ENCODE data around the gene TBC1D9. TPM values are rescaled to one million over a fixed set of nuclear protein-coding genes. Genes with fewer than 3 reads are reported as not detected.

The TBC1D9 gene
- total RNA-seq, 5 donors from 2014 or later (not counting 1 experiment from before 2014, with no cell fraction given), result 0.56 to 4.2 (median 1.2) TPM

DNA sequence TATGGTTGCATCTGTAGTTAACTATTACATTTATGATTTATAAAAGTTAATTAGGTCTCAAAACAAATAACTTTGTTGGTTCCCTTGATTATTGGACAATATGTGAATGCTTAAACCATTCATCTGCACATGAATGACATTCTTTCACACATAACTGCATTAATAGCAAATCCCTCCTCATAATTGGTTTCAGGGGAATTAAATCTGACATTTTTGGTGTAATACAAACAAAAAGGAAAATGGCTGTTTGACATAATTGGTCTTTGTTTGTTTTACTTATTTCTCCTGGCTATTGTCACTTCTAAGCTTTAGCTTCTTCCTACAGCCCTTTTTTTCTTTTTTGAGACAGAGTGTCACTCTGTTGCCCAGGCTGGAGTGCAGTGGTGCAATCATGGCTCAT, 71.9 kb downstream of the TBC1D9 start:
- peaks cover 11 to 17% of the 10 kb centered on the region in 2 donors for H3K27me3 Mint-ChIP-seq
- CTCF ChIA-PET, result no interaction called here
- H3K36me3 ChIP-seq (ENCODE audit: control insufficient read depth in 2 of 2, extremely low read depth in 1 of 2, insufficient read depth in 1 of 2, low read length in 1 of 2), result no peaks in the 10 kb centered on the region

GRCh38 chr4:140681201-140681600, 75.0 kb downstream of the TBC1D9 start:
- no peak for ATAC-seq (replicated peaks in 1 of 4)
- no peak for DNase-seq
- no peaks in the 10 kb centered on the region for H3K4me1 ChIP-seq (ENCODE audit: control insufficient read depth in 1 of 2, extremely low read depth in 1 of 2, insufficient read depth in 2 of 2, low read length in 2 of 2)
- H3K9me3 ChIP-seq, result no peaks in the 10 kb centered on the region
- H3K9me3 Mint-ChIP-seq, result peaks cover 0 to 5% (median 0%) of the 10 kb centered on the region in 3 donors
- H3K36me3 Mint-ChIP-seq, result no peaks in the 10 kb centered on the region
- no peak overlapping the region for H3K27ac ChIP-seq (ENCODE audit: low read length)
- no peak overlapping the region for H3K4me3 ChIP-seq (ENCODE audit: control insufficient read depth in 1 of 2, extremely low read depth in 1 of 2, low read length in 1 of 2)
- H3K27ac Mint-ChIP-seq, result no peak overlapping the region
- CTCF ChIA-PET, result no interaction called here
- H3K4me1 Mint-ChIP-seq, result no peaks in the 10 kb centered on the region
- POLR2A ChIA-PET, result no interaction called here
- H3K4me3 Mint-ChIP-seq, result no peak overlapping the region
- peaks cover 14 to 17% of the 10 kb centered on the region in 2 donors for H3K27me3 Mint-ChIP-seq
- H3K36me3 ChIP-seq (ENCODE audit: control insufficient read depth in 2 of 2, extremely low read depth in 1 of 2, insufficient read depth in 1 of 2, low read length in 1 of 2), result no peaks in the 10 kb centered on the region
- WGBS (ENCODE audit: insufficient coverage), result 100% methylated on average over 1 of the region's 3 CpGs
- peaks cover 0 to 3% of the 10 kb centered on the region in 2 experiments for H3K27me3 ChIP-seq (replicated peaks in 1 of 2; ENCODE audit: control insufficient read depth in 2 of 2, extremely low read depth in 1 of 2, insufficient read depth in 2 of 2, low read length in 1 of 2)

More for the DNA sequence above, 71.9 kb downstream of the TBC1D9 start:
- Mint-ChIP-seq H3K4me3 (no peak overlapping the region), H3K27ac (no peak overlapping the region), H3K9me3 (peaks cover 0 to 5% (median 0%) of the 10 kb centered on the region in 3 donors), H3K4me1 (no peaks in the 10 kb centered on the region), H3K36me3 (no peaks in the 10 kb centered on the region)
- H3K27me3 ChIP-seq (replicated peaks in 1 of 2; ENCODE audit: control insufficient read depth in 2 of 2, extremely low read depth in 1 of 2, insufficient read depth in 2 of 2, low read length in 1 of 2), result peaks cover 0 to 3% of the 10 kb centered on the region in 2 experiments
- ATAC-seq (replicated peaks in 1 of 4), result no peak
- DNase-seq, result no peak
- POLR2A ChIA-PET, result no interaction called here
- H3K4me1 ChIP-seq (ENCODE audit: control insufficient read depth in 1 of 2, extremely low read depth in 1 of 2, insufficient read depth in 2 of 2, low read length in 2 of 2), result no peaks in the 10 kb centered on the region
- H3K27ac ChIP-seq (ENCODE audit: low read length), result no peak overlapping the region
- H3K9me3 ChIP-seq, result no peaks in the 10 kb centered on the region
- no peak overlapping the region for H3K4me3 ChIP-seq (ENCODE audit: control insufficient read depth in 1 of 2, extremely low read depth in 1 of 2, low read length in 1 of 2)

GRCh38 chr4:140680686-140681085, 75.5 kb downstream of the TBC1D9 start:
- Histone ChIP-seq H3K36me3 (ENCODE audit: control insufficient read depth in 2 of 2, extremely low read depth in 1 of 2, insufficient read depth in 1 of 2, low read length in 1 of 2) (no peaks in the 10 kb centered on the region), H3K27ac (ENCODE audit: low read length) (no peak overlapping the region), H3K4me1 (ENCODE audit: control insufficient read depth in 1 of 2, extremely low read depth in 1 of 2, insufficient read depth in 2 of 2, low read length in 2 of 2) (peaks cover 0 to 4% of the 10 kb centered on the region in 2 experiments), H3K4me3 (ENCODE audit: control insufficient read depth in 1 of 2, extremely low read depth in 1 of 2, low read length in 1 of 2) (no peak overlapping the region), H3K9me3 (no peaks in the 10 kb centered on the region), H3K27me3 (replicated peaks in 1 of 2; ENCODE audit: control insufficient read depth in 2 of 2, extremely low read depth in 1 of 2, insufficient read depth in 2 of 2, low read length in 1 of 2) (peaks cover 0 to 3% of the 10 kb centered on the region in 2 experiments)
- Mint-ChIP-seq H3K27me3 (peaks cover 14 to 17% of the 10 kb centered on the region in 2 donors), H3K36me3 (no peaks in the 10 kb centered on the region), H3K4me3 (no peak overlapping the region), H3K9me3 (peaks cover 0 to 5% (median 0%) of the 10 kb centered on the region in 3 donors), H3K4me1 (peaks cover 0 to 3% (median 2%) of the 10 kb centered on the region in 3 donors), H3K27ac (no peak overlapping the region)
- DNase-seq (no peak), ATAC-seq (replicated peaks in 1 of 4) (no peak)
- WGBS (ENCODE audit: insufficient coverage), result 100% methylated on average over 1 of the region's 1 CpG
- CTCF ChIA-PET, result no interaction called here
- POLR2A ChIA-PET, result no interaction called here

GRCh38 chr4:140679576-140679975, 76.6 kb downstream of the TBC1D9 start:
- Histone ChIP-seq H3K9me3 (no peaks in the 10 kb centered on the region), H3K27ac (ENCODE audit: low read length) (no peak overlapping the region), H3K36me3 (ENCODE audit: control insufficient read depth in 2 of 2, extremely low read depth in 1 of 2, insufficient read depth in 1 of 2, low read length in 1 of 2) (no peaks in the 10 kb centered on the region), H3K4me1 (ENCODE audit: control insufficient read depth in 1 of 2, extremely low read depth in 1 of 2, insufficient read depth in 2 of 2, low read length in 2 of 2) (peaks cover 0 to 6% of the 10 kb centered on the region in 2 experiments), H3K27me3 (replicated peaks in 1 of 2; ENCODE audit: control insufficient read depth in 2 of 2, extremely low read depth in 1 of 2, insufficient read depth in 2 of 2, low read length in 1 of 2) (peaks cover 0 to 3% of the 10 kb centered on the region in 2 experiments), H3K4me3 (ENCODE audit: control insufficient read depth in 1 of 2, extremely low read depth in 1 of 2, low read length in 1 of 2) (no peak overlapping the region)
- Mint-ChIP-seq H3K9me3 (peaks cover 0 to 5% (median 0%) of the 10 kb centered on the region in 3 donors), H3K27ac (no peak overlapping the region), H3K36me3 (no peaks in the 10 kb centered on the region), H3K4me1 (peaks cover 0 to 3% (median 2%) of the 10 kb centered on the region in 3 donors), H3K27me3 (peaks cover 14 to 17% of the 10 kb centered on the region in 2 donors), H3K4me3 (no peak overlapping the region)
- 72% methylated on average over 2 of the region's 3 CpGs for WGBS (ENCODE audit: insufficient coverage)
- ATAC-seq (replicated peaks in 1 of 4) (no peak), DNase-seq (no peak)
- ChIA-PET CTCF (no interaction called here), POLR2A (no interaction called here)

- Mint-ChIP-seq H3K4me1 (peaks cover 0 to 3% (median 2%) of the 10 kb centered on the region in 3 donors), H3K27me3 (peaks cover 4 to 13% of the 10 kb centered on the region in 2 donors), H3K36me3 (no peaks in the 10 kb centered on the region), H3K9me3 (no peaks in the 10 kb centered on the region), H3K4me3 (no peak overlapping the region), H3K27ac (no peak overlapping the region)
- DNase-seq, result no peak
- no peaks in the 10 kb centered on the region for H3K9me3 ChIP-seq
- CTCF ChIA-PET, result no interaction called here
- POLR2A ChIA-PET, result no interaction called here
- no peaks in the 10 kb centered on the region for H3K27me3 ChIP-seq (replicated peaks in 1 of 2; ENCODE audit: control insufficient read depth in 2 of 2, extremely low read depth in 1 of 2, insufficient read depth in 2 of 2, low read length in 1 of 2)
- no peak for ATAC-seq (replicated peaks in 1 of 4)
- H3K36me3 ChIP-seq (ENCODE audit: control insufficient read depth in 2 of 2, extremely low read depth in 1 of 2, insufficient read depth in 1 of 2, low read length in 1 of 2), result no peaks in the 10 kb centered on the region
- no peak overlapping the region for H3K27ac ChIP-seq (ENCODE audit: low read length)
- H3K4me1 ChIP-seq (ENCODE audit: control insufficient read depth in 1 of 2, extremely low read depth in 1 of 2, insufficient read depth in 2 of 2, low read length in 2 of 2), result peaks cover 0 to 6% of the 10 kb centered on the region in 2 experiments
- H3K4me3 ChIP-seq (ENCODE audit: control insufficient read depth in 1 of 2, extremely low read depth in 1 of 2, low read length in 1 of 2), result no peak overlapping the region
- WGBS (ENCODE audit: insufficient coverage), result 57% methylated on average over 4 of the region's 4 CpGs
Observed at GRCh38 chr4:140675599-140676231, 80.5 kb downstream of the TBC1D9 start.

- ChIA-PET POLR2A (no interaction called here), CTCF (no interaction called here)
- H3K27me3 ChIP-seq (replicated peaks in 1 of 2; ENCODE audit: control insufficient read depth in 2 of 2, extremely low read depth in 1 of 2, insufficient read depth in 2 of 2, low read length in 1 of 2), result no peaks in the 10 kb centered on the region
- DNase-seq (no peak), ATAC-seq (replicated peaks in 1 of 4) (no peak)
- H3K9me3 ChIP-seq, result no peaks in the 10 kb centered on the region
- Mint-ChIP-seq H3K27me3 (peaks cover 3 to 7% of the 10 kb centered on the region in 2 donors), H3K4me3 (no peak overlapping the region), H3K9me3 (no peaks in the 10 kb centered on the region), H3K4me1 (peaks cover 0 to 3% (median 2%) of the 10 kb centered on the region in 3 donors), H3K27ac (no peak overlapping the region), H3K36me3 (no peaks in the 10 kb centered on the region)
- WGBS (ENCODE audit: insufficient coverage), result no CpG with 5 or more reads among the region's 3 CpGs
- H3K4me1 ChIP-seq (ENCODE audit: control insufficient read depth in 1 of 2, extremely low read depth in 1 of 2, insufficient read depth in 2 of 2, low read length in 2 of 2), result peaks cover 0 to 6% of the 10 kb centered on the region in 2 experiments
- no peak overlapping the region for H3K4me3 ChIP-seq (ENCODE audit: control insufficient read depth in 1 of 2, extremely low read depth in 1 of 2, low read length in 1 of 2)
- no peaks in the 10 kb centered on the region for H3K36me3 ChIP-seq (ENCODE audit: control insufficient read depth in 2 of 2, extremely low read depth in 1 of 2, insufficient read depth in 1 of 2, low read length in 1 of 2)
- no peak overlapping the region for H3K27ac ChIP-seq (ENCODE audit: low read length)
Observed at GRCh38 chr4:140673729-140674128, 82.5 kb downstream of the TBC1D9 start.
